ENCODE data around the gene SGSM2.

DNA sequence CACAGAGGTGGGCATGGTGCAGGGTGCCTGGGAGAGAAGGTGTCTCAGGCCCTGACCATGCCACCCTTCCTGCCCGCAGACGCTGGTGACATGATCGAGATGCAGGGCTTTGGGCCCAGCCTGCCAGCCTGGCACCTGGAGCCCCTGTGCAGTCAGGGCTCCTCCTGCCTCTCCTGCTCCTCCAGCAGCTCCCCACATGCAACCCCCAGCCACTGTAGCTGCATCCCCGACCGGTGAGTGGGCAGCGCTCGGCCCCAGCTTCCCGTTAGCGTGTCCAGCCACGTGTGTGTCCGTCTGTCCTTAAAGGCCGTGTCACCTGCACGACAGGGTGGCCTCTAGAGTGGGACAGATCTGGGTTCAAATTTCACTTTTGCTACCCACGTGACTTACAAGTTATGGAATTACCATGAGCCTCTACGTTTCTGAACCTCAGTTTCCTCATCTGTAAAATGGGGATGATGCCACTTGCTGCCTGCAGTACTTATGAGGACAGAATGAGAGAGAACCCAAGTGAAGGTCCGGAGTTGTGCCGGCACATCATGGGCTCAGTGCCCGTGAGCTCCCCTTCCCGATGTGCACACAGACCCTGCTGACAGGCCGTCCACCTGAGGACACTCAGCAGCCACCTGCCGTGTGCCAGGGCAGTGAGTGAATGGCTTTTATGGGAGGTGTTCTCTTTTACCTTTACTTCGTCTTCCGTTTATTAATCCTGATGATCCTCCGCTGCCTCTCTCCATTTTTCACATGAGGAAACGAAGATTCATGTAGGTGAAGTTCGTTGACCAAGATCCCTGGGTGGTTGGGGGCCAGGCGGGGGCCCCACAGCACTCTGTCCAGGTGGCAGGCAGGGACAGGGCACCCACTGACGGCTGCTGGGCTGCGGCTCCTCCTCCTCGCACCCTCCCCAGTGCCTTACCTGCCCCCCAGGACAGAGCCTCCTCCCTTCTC lies 34.2 kb downstream of the SGSM2 start:
- TF ChIP-seq, protein P1, sequence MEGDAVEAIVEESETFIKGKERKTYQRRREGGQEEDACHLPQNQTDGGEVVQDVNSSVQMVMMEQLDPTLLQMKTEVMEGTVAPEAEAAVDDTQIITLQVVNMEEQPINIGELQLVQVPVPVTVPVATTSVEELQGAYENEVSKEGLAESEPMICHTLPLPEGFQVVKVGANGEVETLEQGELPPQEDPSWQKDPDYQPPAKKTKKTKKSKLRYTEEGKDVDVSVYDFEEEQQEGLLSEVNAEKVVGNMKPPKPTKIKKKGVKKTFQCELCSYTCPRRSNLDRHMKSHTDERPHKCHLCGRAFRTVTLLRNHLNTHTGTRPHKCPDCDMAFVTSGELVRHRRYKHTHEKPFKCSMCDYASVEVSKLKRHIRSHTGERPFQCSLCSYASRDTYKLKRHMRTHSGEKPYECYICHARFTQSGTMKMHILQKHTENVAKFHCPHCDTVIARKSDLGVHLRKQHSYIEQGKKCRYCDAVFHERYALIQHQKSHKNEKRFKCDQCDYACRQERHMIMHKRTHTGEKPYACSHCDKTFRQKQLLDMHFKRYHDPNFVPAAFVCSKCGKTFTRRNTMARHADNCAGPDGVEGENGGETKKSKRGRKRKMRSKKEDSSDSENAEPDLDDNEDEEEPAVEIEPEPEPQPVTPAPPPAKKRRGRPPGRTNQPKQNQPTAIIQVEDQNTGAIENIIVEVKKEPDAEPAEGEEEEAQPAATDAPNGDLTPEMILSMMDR (IDR thresholded peaks at IDR 0.05), result no peak
- no peak for TF ChIP-seq POLR2A (IDR thresholded peaks at IDR 0.05)
- TF ChIP-seq EP300 (IDR thresholded peaks at IDR 0.05), result no peak

Measured in tibial nerve (tissue), 4 donors.